Natural killer cell (primary cell): ENCODE data around the gene BGN. TPM values are rescaled to one million over a fixed set of nuclear protein-coding genes. Genes with fewer than 3 reads are reported as not detected.

Experiments used
- ATAC-seq, 3 donors: fragments of 150-1000 bp in 2 of 3; fragments of 200-7000 bp in 1 of 3; cut with Tn5 transposase; 1 replicate in 1 of 3; 2 replicates in 2 of 3; pipeline ENCODE4 v1.10.0; 2021; ENCODE audit warnings: mild to moderate bottlenecking in 2 of 3, moderate library complexity in 2 of 3
- DNase-seq, 2 donors: peaks; one replicate each; pipeline versions ENCODE4 v3.0.0 to v3.0.0-alpha.2; 2013 to 2021; ENCODE audit warnings: mixed read lengths in 1 of 2
- H3K27ac ChIP-seq: one replicate; pipeline ENCODE4 v1.5.1; 2013; ENCODE audit warnings: mild to moderate bottlenecking, low read length
- H3K27me3 ChIP-seq: one replicate; pipeline ENCODE4 v1.6.1; 2013; ENCODE audit warnings: low read length; ENCODE audit not compliant: control insufficient read depth, insufficient read depth
- H3K36me3 ChIP-seq: one replicate; pipeline ENCODE4 v1.6.1; 2013; ENCODE audit warnings: low read length; ENCODE audit not compliant: control insufficient read depth, insufficient read depth
- H3K4me1 ChIP-seq: one replicate; pipeline ENCODE4 v1.6.1; 2013; ENCODE audit warnings: low read length; ENCODE audit not compliant: control insufficient read depth, insufficient read depth
- H3K4me3 ChIP-seq: one replicate; pipeline ENCODE4 v1.5.1; 2013; ENCODE audit warnings: low read length
- H3K9me3 ChIP-seq: one replicate; pipeline ENCODE4 v1.6.1; 2013; ENCODE audit warnings: low read length; ENCODE audit not compliant: control insufficient read depth, insufficient read depth
- H3K27ac Mint-ChIP-seq, 2 donors: one replicate each; pipeline ENCODE4 v1.8.0; 2022; ENCODE audit warnings: mild to moderate bottlenecking in 2 of 2, mixed read lengths in 2 of 2, moderate library complexity in 1 of 2
- H3K27me3 Mint-ChIP-seq, 2 donors: one replicate each; pipeline ENCODE4 v1.8.0; 2022; ENCODE audit warnings: low read depth in 2 of 2, mixed read lengths in 2 of 2
- H3K36me3 Mint-ChIP-seq: one replicate; pipeline ENCODE4 v1.8.0; 2022; ENCODE audit warnings: mixed read lengths
- H3K4me1 Mint-ChIP-seq, 2 donors: one replicate each; pipeline ENCODE4 v1.8.0; 2022; ENCODE audit warnings: mixed read lengths in 2 of 2
- H3K4me3 Mint-ChIP-seq: one replicate; pipeline ENCODE4 v1.8.0; 2022; ENCODE audit warnings: mild to moderate bottlenecking, moderate library complexity, mixed read lengths
- H3K9me3 Mint-ChIP-seq, 2 donors: one replicate each; pipeline ENCODE4 v1.8.0; 2022; ENCODE audit warnings: mixed read lengths in 2 of 2
- CTCF ChIP-seq: fragments of 200-600 bp; IDR thresholded peaks from one replicate; pipeline ENCODE4 v1.8.0; 2022; ENCODE audit warnings: antibody characterized with exemption
- WGBS: methylation state at CpG from one replicate; pipeline ENCODE4 v1.1.7; 2013; ENCODE audit warnings: missing lambda C conversion rate; ENCODE audit not compliant: insufficient coverage; 5-methylcytosine and 5-hydroxymethylcytosine counted together
- intact Hi-C: fragments of 100-400 bp; cut with micrococcal nuclease; formaldehyde crosslinking; loops from one replicate; pipeline ENCODE4 v1.14.2; 2022
- total RNA-seq, 4 donors: library from RNA; stranded (reverse); fragments of 120-200 nt in 1 of 4; gene quantifications; one replicate each; pipeline versions ENCODE4 v1.2.3 to v1.2.4, GENCODE V29; 2013 to 2022

Gene BGN
- total RNA-seq, 3 donors from 2014 or later (not counting 1 experiment from before 2014, with no cell fraction given), result not detected

- ATAC-seq (no peak), DNase-seq (no peak)
- TF ChIP-seq CTCF, result no peak
- no peak overlapping the region for H3K27ac Mint-ChIP-seq
- intact Hi-C loops, result no loop called here
- H3K27ac ChIP-seq, result no peak overlapping the region
- no peaks in the 10 kb centered on the region for H3K27me3 ChIP-seq
- H3K27me3 Mint-ChIP-seq, result peaks cover 0 to 2% of the 10 kb centered on the region in 2 donors
- no peaks in the 10 kb centered on the region for H3K9me3 Mint-ChIP-seq
- peaks cover 0 to 3% of the 10 kb centered on the region in 2 donors for H3K4me1 Mint-ChIP-seq
- H3K4me3 Mint-ChIP-seq, result no peak overlapping the region
- no peaks in the 10 kb centered on the region for H3K9me3 ChIP-seq
- no peaks in the 10 kb centered on the region for H3K36me3 Mint-ChIP-seq
- no peaks in the 10 kb centered on the region for H3K4me1 ChIP-seq
- no peaks in the 10 kb centered on the region for H3K36me3 ChIP-seq
- no peak overlapping the region for H3K4me3 ChIP-seq
- 83% methylated on average over 18 of the region's 18 CpGs for WGBS
Measured at GRCh38 chrX:153495903-153496589, 1.3 kb downstream of the BGN start.

- no peaks in the 10 kb centered on the region for H3K4me1 ChIP-seq
- DNase-seq (no peak), ATAC-seq (no peak)
- no peaks in the 10 kb centered on the region for H3K27me3 ChIP-seq
- TF ChIP-seq CTCF, result no peak
- no peak overlapping the region for H3K4me3 ChIP-seq
- H3K27ac ChIP-seq, result no peak overlapping the region
- H3K9me3 Mint-ChIP-seq, result no peaks in the 10 kb centered on the region
- WGBS, result no CpG with 5 or more reads among the region's 8 CpGs
- no peak overlapping the region for H3K27ac Mint-ChIP-seq
- no peaks in the 10 kb centered on the region for H3K9me3 ChIP-seq
- H3K27me3 Mint-ChIP-seq, result peaks cover 0 to 2% of the 10 kb centered on the region in 2 donors
- H3K36me3 ChIP-seq, result no peaks in the 10 kb centered on the region
- H3K4me3 Mint-ChIP-seq, result no peak overlapping the region
- H3K4me1 Mint-ChIP-seq, result peaks cover 0 to 3% of the 10 kb centered on the region in 2 donors
- H3K36me3 Mint-ChIP-seq, result no peaks in the 10 kb centered on the region
- intact Hi-C loops, result no loop called here
Measured at GRCh38 chrX:153496590-153496959, 1.8 kb downstream of the BGN start.

- no peaks in the 10 kb centered on the region for H3K9me3 Mint-ChIP-seq
- intact Hi-C loops, result no loop called here
- WGBS, result 76% methylated on average over 4 of the region's 7 CpGs
- H3K27ac Mint-ChIP-seq, result no peak overlapping the region
- no peak for DNase-seq
- H3K27me3 ChIP-seq, result no peaks in the 10 kb centered on the region
- H3K36me3 Mint-ChIP-seq, result no peaks in the 10 kb centered on the region
- no peak for ATAC-seq
- H3K36me3 ChIP-seq, result no peaks in the 10 kb centered on the region
- peaks cover 0 to 2% of the 10 kb centered on the region in 2 donors for H3K27me3 Mint-ChIP-seq
- peaks cover 0 to 3% of the 10 kb centered on the region in 2 donors for H3K4me1 Mint-ChIP-seq
- no peak for TF ChIP-seq CTCF
- H3K4me3 Mint-ChIP-seq, result no peak overlapping the region
- H3K27ac ChIP-seq, result no peak overlapping the region
- H3K4me1 ChIP-seq, result no peaks in the 10 kb centered on the region
- H3K9me3 ChIP-seq, result no peaks in the 10 kb centered on the region
- no peak overlapping the region for H3K4me3 ChIP-seq
Measured at GRCh38 chrX:153498453-153498852, 3.7 kb downstream of the BGN start.

GRCh38 chrX:153499341-153499740, 4.6 kb downstream of the BGN start:
- no peak overlapping the region for H3K4me3 Mint-ChIP-seq
- no peak overlapping the region for H3K4me3 ChIP-seq
- DNase-seq (no peak), ATAC-seq (no peak)
- no peaks in the 10 kb centered on the region for H3K9me3 Mint-ChIP-seq
- H3K27ac ChIP-seq, result no peak overlapping the region
- no peaks in the 10 kb centered on the region for H3K36me3 Mint-ChIP-seq
- intact Hi-C loops, result no loop called here
- H3K27ac Mint-ChIP-seq, result no peak overlapping the region
- no peak for TF ChIP-seq CTCF
- H3K36me3 ChIP-seq, result no peaks in the 10 kb centered on the region
- H3K27me3 ChIP-seq, result no peaks in the 10 kb centered on the region
- no peaks in the 10 kb centered on the region for H3K9me3 ChIP-seq
- peaks cover 0 to 2% of the 10 kb centered on the region in 2 donors for H3K27me3 Mint-ChIP-seq
- peaks cover 0 to 3% of the 10 kb centered on the region in 2 donors for H3K4me1 Mint-ChIP-seq
- 90% methylated on average over 12 of the region's 15 CpGs for WGBS
- H3K4me1 ChIP-seq, result no peaks in the 10 kb centered on the region
